GM23338 (cell line): ENCODE measurements around the gene ATP8B2. TPM values are rescaled to one million over a fixed set of nuclear protein-coding genes. Genes with fewer than 3 reads are reported as not detected.
"Not testable (repeated sequence)": the region's sequence is repeated elsewhere in the genome, so short reads cannot be mapped to it uniquely, and the experiment has no call there.

Experiments used
- ATAC-seq: fragments of 200-7000 bp; cut with Tn5 transposase; 3 replicates; pipeline ENCODE4 v1.9.1; 2020
- DNase-seq: peaks from one replicate; pipeline ENCODE4 v3.0.0-alpha.2; 2015; ENCODE audit warnings: low spot score
- H2AFZ ChIP-seq: fragments of 200-600 bp; sonication (generic); 2 replicates; pipeline ENCODE4 v1.8.0; 2016; ENCODE audit warnings: antibody characterized with exemption, mild to moderate bottlenecking, moderate library complexity
- H3F3A ChIP-seq: fragments of 200-600 bp; sonication (generic); replicated peaks from 2 replicates; pipeline ENCODE4 v1.8.0; 2017; ENCODE audit warnings: antibody characterized with exemption, mixed run types, low read depth
- H3K27ac ChIP-seq: fragments of 200-600 bp; sonication (generic); 2 replicates; pipeline ENCODE4 v1.6.1; 2016; ENCODE audit warnings: low read depth
- H3K27me3 ChIP-seq: fragments of 200-600 bp; sonication (generic); 2 replicates; pipeline ENCODE4 v1.8.0; 2016; ENCODE audit warnings: mild to moderate bottlenecking, mixed run types, moderate library complexity; ENCODE audit not compliant: insufficient read depth
- H3K36me3 ChIP-seq: fragments of 200-600 bp; sonication (generic); 2 replicates; pipeline ENCODE4 v1.8.0; 2016; ENCODE audit warnings: mild to moderate bottlenecking; ENCODE audit not compliant: insufficient read depth
- H3K4me1 ChIP-seq: fragments of 200-600 bp; sonication (generic); 2 replicates; pipeline ENCODE4 v1.8.0; 2016; ENCODE audit warnings: mild to moderate bottlenecking, moderate library complexity; ENCODE audit not compliant: insufficient read depth
- H3K4me2 ChIP-seq: fragments of 200-600 bp; sonication (generic); 2 replicates; pipeline ENCODE4 v1.7.1; 2017; ENCODE audit warnings: mixed run types
- H3K4me3 ChIP-seq: fragments of 200-600 bp; sonication (generic); 2 replicates; pipeline ENCODE4 v1.6.1; 2016; ENCODE audit warnings: mixed run types
- H3K79me2 ChIP-seq: fragments of 200-600 bp; sonication (generic); replicated peaks from 2 replicates; pipeline ENCODE4 v1.8.0; 2017; ENCODE audit warnings: mild to moderate bottlenecking; ENCODE audit not compliant: insufficient read depth
- H3K9me2 ChIP-seq: fragments of 200-600 bp; sonication (generic); 2 replicates; pipeline ENCODE4 v1.8.0; 2017; ENCODE audit not compliant: insufficient read depth
- H4K20me1 ChIP-seq: fragments of 200-600 bp; sonication (generic); replicated peaks from 2 replicates; pipeline ENCODE4 v1.8.0; 2017; ENCODE audit warnings: mild to moderate bottlenecking; ENCODE audit not compliant: insufficient read depth
- H3K27ac Mint-ChIP-seq: 2 replicates; pipeline ENCODE4 v1.8.0; 2020; ENCODE audit warnings: inconsistent platforms, mild to moderate bottlenecking, moderate library complexity, mixed read lengths
- H3K27me3 Mint-ChIP-seq: 3 replicates; pipeline ENCODE4 v1.8.0; 2022; ENCODE audit warnings: low read depth, mild to moderate bottlenecking, moderate library complexity, mixed read lengths, inconsistent platforms; ENCODE audit not compliant: insufficient read depth, poor library complexity
- H3K36me3 Mint-ChIP-seq: 3 replicates; pipeline ENCODE4 v1.8.0; 2021; ENCODE audit warnings: low read depth, mild to moderate bottlenecking, inconsistent platforms, moderate library complexity, mixed read lengths
- H3K4me1 Mint-ChIP-seq: 3 replicates; pipeline ENCODE4 v1.8.0; 2020; ENCODE audit warnings: mild to moderate bottlenecking, inconsistent platforms, mixed read lengths
- H3K4me3 Mint-ChIP-seq: 3 replicates; pipeline ENCODE4 v1.8.0; 2021; ENCODE audit warnings: moderate library complexity, mild to moderate bottlenecking, inconsistent platforms, mixed read lengths
- H3K9me3 Mint-ChIP-seq: 3 replicates; pipeline ENCODE4 v1.8.0; 2020; ENCODE audit warnings: moderate library complexity, mild to moderate bottlenecking, inconsistent platforms, mixed read lengths
- EZH2 ChIP-seq: fragments of 200-600 bp; sonication (generic); IDR thresholded peaks from one replicate; pipeline ENCODE4 v1.8.0; 2017; ENCODE audit warnings: antibody characterized with exemption, mild to moderate bottlenecking, low read depth; ENCODE audit not compliant: unreplicated experiment
- JUNB ChIP-seq: IDR thresholded peaks from one replicate; pipeline ENCODE4 v1.6.1; 2016; ENCODE audit warnings: antibody characterized with exemption; ENCODE audit not compliant: unreplicated experiment
- polyA plus RNA-seq: library from polyadenylated mRNA; unstranded; fragments of >200 nt; fragmentation: Nextera tagmentation; extraction: Ambion mirVana; gene quantifications from 2 replicates; pipeline ENCODE4 v1.2.1, GENCODE V29; 2016
- total RNA-seq: library from RNA; depleted of rRNA; stranded (reverse); fragments of >200 nt; shearing (Covaris generic); gene quantifications from 2 replicates; pipeline ENCODE4 v1.2.3, GENCODE V29; 2014
- TF ChIP-seq, protein P1 (sequence below): IDR thresholded peaks from 2 replicates; pipeline ENCODE4 v1.6.1; 2016; ENCODE audit warnings: antibody characterized with exemption
- TF ChIP-seq, protein P2 (sequence below), 2 experiments: fragments of 200-600 bp in 1 of 2; sonication (generic) in 1 of 2; conservative IDR thresholded peaks; 2 replicates each; pipeline versions ENCODE4 v1.5.1 to v1.6.1; 2016 to 2017; ENCODE audit warnings: antibody characterized with exemption in 2 of 2, low read depth in 2 of 2, mild to moderate bottlenecking in 2 of 2, moderate library complexity in 1 of 2

The ATP8B2 gene
- total and polyA plus RNA-seq, 2 experiments from 2014 or later, result 11.0 to 112 TPM

DNA sequence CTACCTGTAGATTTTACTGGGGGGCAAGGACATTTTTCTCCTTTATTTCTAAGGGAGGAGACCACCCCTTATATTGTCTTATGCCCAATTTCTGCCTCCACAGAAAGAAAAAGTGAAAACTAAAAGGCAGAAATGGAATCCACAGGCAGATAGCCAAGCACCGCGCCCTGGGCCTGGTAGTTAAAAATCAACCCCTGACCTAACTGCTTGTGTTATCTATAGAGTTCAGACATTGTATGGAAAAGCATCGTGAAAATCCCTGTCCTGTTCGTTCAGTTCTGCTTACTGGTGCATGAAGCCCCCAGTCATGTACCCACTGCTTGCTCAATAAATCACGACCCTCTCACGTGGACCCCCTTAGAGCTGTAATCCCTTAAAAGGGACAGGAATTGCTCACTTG, 46.1 kb downstream of the ATP8B2 start:
- Histone ChIP-seq H3K9me2 (no peaks in the 10 kb centered on the region), H3F3A (no peaks in the 10 kb centered on the region), H3K27me3 (no peaks in the 10 kb centered on the region), H3K4me2 (no peak overlapping the region), H3K4me1 (no peaks in the 10 kb centered on the region), H2AFZ (no peak overlapping the region), H3K36me3 (no peaks in the 10 kb centered on the region), H3K79me2 (no peaks in the 10 kb centered on the region), H4K20me1 (no peaks in the 10 kb centered on the region), H3K27ac (no peak overlapping the region), H3K4me3 (no peak overlapping the region)
- TF ChIP-seq JUNB, result no peak
- TF ChIP-seq, protein P1, sequence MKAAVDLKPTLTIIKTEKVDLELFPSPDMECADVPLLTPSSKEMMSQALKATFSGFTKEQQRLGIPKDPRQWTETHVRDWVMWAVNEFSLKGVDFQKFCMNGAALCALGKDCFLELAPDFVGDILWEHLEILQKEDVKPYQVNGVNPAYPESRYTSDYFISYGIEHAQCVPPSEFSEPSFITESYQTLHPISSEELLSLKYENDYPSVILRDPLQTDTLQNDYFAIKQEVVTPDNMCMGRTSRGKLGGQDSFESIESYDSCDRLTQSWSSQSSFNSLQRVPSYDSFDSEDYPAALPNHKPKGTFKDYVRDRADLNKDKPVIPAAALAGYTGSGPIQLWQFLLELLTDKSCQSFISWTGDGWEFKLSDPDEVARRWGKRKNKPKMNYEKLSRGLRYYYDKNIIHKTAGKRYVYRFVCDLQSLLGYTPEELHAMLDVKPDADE, result no peak
- Mint-ChIP-seq H3K4me1 (no peaks in the 10 kb centered on the region), H3K9me3 (no peaks in the 10 kb centered on the region; the same call in 2 of the 3 replicates), H3K27me3 (peaks cover 6% of the 10 kb centered on the region), H3K36me3 (no peaks in the 10 kb centered on the region), H3K4me3 (no peak overlapping the region), H3K27ac (no peak overlapping the region)
- no peak for ATAC-seq
- DNase-seq, result no peak

DNA sequence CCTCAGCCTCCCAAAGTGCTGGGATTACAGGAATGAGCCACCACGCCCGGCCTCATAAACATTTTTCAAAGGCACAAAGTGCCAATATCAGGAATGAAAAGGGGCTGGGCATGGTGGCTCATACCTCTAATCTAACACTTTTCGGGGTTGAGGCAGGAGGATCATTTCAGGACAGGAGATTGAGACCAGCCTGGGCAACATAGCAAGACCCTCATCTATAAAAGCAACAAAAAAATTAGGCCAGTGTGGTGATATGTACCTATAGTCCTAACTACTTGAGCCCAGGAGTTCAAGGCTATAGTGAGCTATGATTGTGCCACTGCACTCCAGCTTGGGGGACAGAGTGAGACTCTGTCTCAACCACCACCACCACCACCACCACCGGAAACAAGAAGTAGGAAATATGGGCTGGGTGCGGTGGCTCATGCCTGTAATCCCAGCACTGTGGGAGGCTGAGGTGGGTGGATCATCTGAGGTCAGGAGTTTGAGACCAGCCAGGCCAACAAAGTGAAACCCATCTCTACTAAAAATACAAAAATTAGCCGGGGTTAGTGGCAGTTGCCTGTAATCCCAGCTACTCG, 48.5 kb downstream of the ATP8B2 start:
- not testable (repeated sequence) for H3K36me3 Mint-ChIP-seq, H3K4me1 Mint-ChIP-seq, H2AFZ ChIP-seq, H3K36me3 ChIP-seq, H3K27me3 ChIP-seq, H3K4me3 Mint-ChIP-seq, H3K4me3 ChIP-seq, H3F3A ChIP-seq, H3K27me3 Mint-ChIP-seq, ATAC-seq, H3K79me2 ChIP-seq, H3K9me3 Mint-ChIP-seq, H3K4me2 ChIP-seq, H3K4me1 ChIP-seq, H3K27ac ChIP-seq, H3K9me2 ChIP-seq, DNase-seq, H3K27ac Mint-ChIP-seq, H4K20me1 ChIP-seq

DNA sequence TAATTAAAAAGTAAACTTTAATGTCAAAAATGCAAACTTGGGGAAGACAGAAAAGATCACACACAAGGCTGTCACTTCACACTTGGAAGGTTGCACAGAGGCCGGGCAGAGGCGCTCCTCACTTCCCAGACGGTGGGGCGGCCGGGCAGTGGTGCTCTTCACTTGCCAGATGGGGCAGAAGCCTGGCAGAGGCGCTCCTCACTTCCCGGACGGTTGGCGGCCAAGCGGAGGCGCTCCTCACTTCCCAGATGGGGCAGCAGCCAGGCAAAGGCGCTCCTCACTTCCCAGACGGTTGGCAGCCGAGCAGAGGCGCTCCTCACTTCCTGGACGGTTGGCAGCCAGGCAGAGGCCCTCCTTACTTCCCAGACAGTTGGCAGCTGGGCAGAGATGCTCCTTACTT, 54.0 kb downstream of the ATP8B2 start:
- H3K4me1 ChIP-seq, result no peaks in the 10 kb centered on the region
- no peaks in the 10 kb centered on the region for H4K20me1 ChIP-seq
- no peaks in the 10 kb centered on the region for H3K36me3 ChIP-seq
- no peaks in the 10 kb centered on the region for H3K4me1 Mint-ChIP-seq
- no peak overlapping the region for H3K4me2 ChIP-seq
- H3K9me2 ChIP-seq, result no peaks in the 10 kb centered on the region
- DNase-seq (no peak), ATAC-seq (no peak)
- no peak overlapping the region for H3K4me3 Mint-ChIP-seq
- no peaks in the 10 kb centered on the region for H3K36me3 Mint-ChIP-seq
- no peaks in the 10 kb centered on the region for H3K79me2 ChIP-seq
- H3K9me3 Mint-ChIP-seq, result peaks cover 3% of the 10 kb centered on the region; the same call in 1 of the 3 replicates
- no peak overlapping the region for H3K27ac Mint-ChIP-seq
- H3K27ac ChIP-seq, result no peak overlapping the region
- H3K27me3 ChIP-seq, result no peaks in the 10 kb centered on the region
- TF ChIP-seq, protein P2, sequence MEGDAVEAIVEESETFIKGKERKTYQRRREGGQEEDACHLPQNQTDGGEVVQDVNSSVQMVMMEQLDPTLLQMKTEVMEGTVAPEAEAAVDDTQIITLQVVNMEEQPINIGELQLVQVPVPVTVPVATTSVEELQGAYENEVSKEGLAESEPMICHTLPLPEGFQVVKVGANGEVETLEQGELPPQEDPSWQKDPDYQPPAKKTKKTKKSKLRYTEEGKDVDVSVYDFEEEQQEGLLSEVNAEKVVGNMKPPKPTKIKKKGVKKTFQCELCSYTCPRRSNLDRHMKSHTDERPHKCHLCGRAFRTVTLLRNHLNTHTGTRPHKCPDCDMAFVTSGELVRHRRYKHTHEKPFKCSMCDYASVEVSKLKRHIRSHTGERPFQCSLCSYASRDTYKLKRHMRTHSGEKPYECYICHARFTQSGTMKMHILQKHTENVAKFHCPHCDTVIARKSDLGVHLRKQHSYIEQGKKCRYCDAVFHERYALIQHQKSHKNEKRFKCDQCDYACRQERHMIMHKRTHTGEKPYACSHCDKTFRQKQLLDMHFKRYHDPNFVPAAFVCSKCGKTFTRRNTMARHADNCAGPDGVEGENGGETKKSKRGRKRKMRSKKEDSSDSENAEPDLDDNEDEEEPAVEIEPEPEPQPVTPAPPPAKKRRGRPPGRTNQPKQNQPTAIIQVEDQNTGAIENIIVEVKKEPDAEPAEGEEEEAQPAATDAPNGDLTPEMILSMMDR (conservative IDR thresholded peaks at IDR 0.05; ENCODE audit: low read depth in 2 of 2), result peak in 1 of 2 experiments; percentile 13; a peak in 1 of 4 replicates
- TF ChIP-seq, protein P1, result no peak
- no peak for TF ChIP-seq EZH2
- H3K27me3 Mint-ChIP-seq, result no peaks in the 10 kb centered on the region
- no peaks in the 10 kb centered on the region for H3F3A ChIP-seq
- no peak overlapping the region for H3K4me3 ChIP-seq
- H2AFZ ChIP-seq, result no peak overlapping the region
